CD4-positive, alpha-beta memory T cell (primary cell): ENCODE results near the gene ARX. TPM values are rescaled to one million over a fixed set of nuclear protein-coding genes. Genes with fewer than 3 reads are reported as not detected.

ENCODE experiments used
- CTCF ChIA-PET: fragments of 350-600 bp; sonication (Branson Sonifier 250); formaldehyde crosslinking; loops from one replicate; lab custom pipeline; 2021; ENCODE audit warnings: inconsistent platforms; ENCODE audit not compliant: partially characterized antibody; lab: Charles Lee
- POLR2A ChIA-PET: fragments of 350-600 bp; sonication (Branson Sonifier 250); formaldehyde crosslinking; loops from one replicate; lab custom pipeline; 2021; ENCODE audit not compliant: partially characterized antibody; lab: Charles Lee
- DNase-seq, 5 donors: peaks; one replicate each; pipeline versions ENCODE4 v3.0.0 to v3.0.0-alpha.2; 2020 to 2022; ENCODE audit warnings: mixed read lengths in 1 of 5
- H3K27ac ChIP-seq: one replicate; pipeline ENCODE4 v1.7.0; 2013; ENCODE audit warnings: low read depth, low read length
- H3K27me3 ChIP-seq: 2 replicates; pipeline ENCODE4 v1.7.0; 2013; ENCODE audit warnings: mild to moderate bottlenecking, low read length, moderate library complexity; ENCODE audit not compliant: insufficient read depth
- H3K36me3 ChIP-seq: 2 replicates; pipeline ENCODE4 v1.7.0; 2013; ENCODE audit warnings: mild to moderate bottlenecking, low read length, moderate library complexity; ENCODE audit not compliant: insufficient read depth
- H3K4me1 ChIP-seq: 2 replicates; pipeline ENCODE4 v1.7.0; 2013; ENCODE audit warnings: mild to moderate bottlenecking, low read length, moderate library complexity; ENCODE audit not compliant: insufficient read depth
- H3K4me3 ChIP-seq, 2 donors: one replicate each; pipeline ENCODE4 v1.7.0; 2013; ENCODE audit warnings: low read length in 2 of 2, mild to moderate bottlenecking in 1 of 2
- H3K9me3 ChIP-seq, 2 donors: one replicate each; pipeline ENCODE4 v1.7.0; 2013; ENCODE audit warnings: low read length in 2 of 2, control low read depth in 1 of 2; ENCODE audit not compliant: control insufficient read depth in 1 of 2
- H3K27ac Mint-ChIP-seq, 7 donors: one replicate each; pipeline ENCODE4 v1.8.0; 2020 to 2021; ENCODE audit warnings: mixed read lengths in 7 of 7, mild to moderate bottlenecking in 6 of 7, inconsistent platforms in 3 of 7, moderate library complexity in 3 of 7
- H3K27me3 Mint-ChIP-seq, 2 donors: one replicate each; pipeline ENCODE4 v1.8.0; 2020 to 2021; ENCODE audit warnings: mixed read lengths in 2 of 2
- H3K36me3 Mint-ChIP-seq, 2 donors: one replicate each; pipeline ENCODE4 v1.8.0; 2020 to 2021; ENCODE audit warnings: mixed read lengths in 2 of 2, inconsistent platforms in 1 of 2, mild to moderate bottlenecking in 1 of 2
- H3K4me1 Mint-ChIP-seq, 4 donors: one replicate each; pipeline ENCODE4 v1.8.0; 2020 to 2021; ENCODE audit warnings: mixed read lengths in 4 of 4, mild to moderate bottlenecking in 1 of 4
- H3K4me3 Mint-ChIP-seq, 8 donors: one replicate each; pipeline ENCODE4 v1.8.0; 2020 to 2021; ENCODE audit warnings: mixed read lengths in 8 of 8, mild to moderate bottlenecking in 7 of 8, moderate library complexity in 6 of 8, inconsistent platforms in 3 of 8
- H3K9me3 Mint-ChIP-seq, 8 donors: one replicate each; pipeline ENCODE4 v1.8.0; 2020 to 2021; ENCODE audit warnings: mixed read lengths in 8 of 8, mild to moderate bottlenecking in 5 of 8, inconsistent platforms in 3 of 8, moderate library complexity in 1 of 8
- intact Hi-C: fragments of 100-400 bp; cut with micrococcal nuclease; formaldehyde crosslinking; loops from one replicate; pipeline ENCODE4 v1.15.1; 2023
- polyA plus RNA-seq, 2 donors: library from polyadenylated mRNA; unstranded; fragments of 300-500 nt; fragmentation: Illumina TruSeq; gene quantifications; one replicate each; pipeline ENCODE4 v1.2.3, GENCODE V29; 2021
- total RNA-seq, 2 experiments: library from RNA; stranded (reverse); gene quantifications; one replicate each; pipeline ENCODE4 v1.2.3, GENCODE V29; 2021

Gene ARX
- total and polyA plus RNA-seq, 4 experiments from 2014 or later: not detected

- no peak for DNase-seq
- no peaks in the 10 kb centered on the region for H3K4me1 Mint-ChIP-seq
- H3K9me3 Mint-ChIP-seq: no peaks in the 10 kb centered on the region
- H3K9me3 ChIP-seq: no peaks in the 10 kb centered on the region
- H3K4me1 ChIP-seq: no peaks in the 10 kb centered on the region
- POLR2A ChIA-PET: no interaction called here
- H3K4me3 Mint-ChIP-seq: no peak overlapping the region
- intact Hi-C loops: no loop called here
- no peak overlapping the region for H3K4me3 ChIP-seq
- H3K27ac Mint-ChIP-seq: no peak overlapping the region
- no peaks in the 10 kb centered on the region for H3K36me3 ChIP-seq
- no peaks in the 10 kb centered on the region for H3K36me3 Mint-ChIP-seq
- H3K27me3 ChIP-seq: no peaks in the 10 kb centered on the region
- no peaks in the 10 kb centered on the region for H3K27me3 Mint-ChIP-seq
- CTCF ChIA-PET: no interaction called here
- no peak overlapping the region for H3K27ac ChIP-seq
These were observed 58.9 kb downstream of the ARX start for GRCh38 chrX:24956828-24957227.

- Mint-ChIP-seq H3K27me3 (no peaks in the 10 kb centered on the region), H3K4me1 (no peaks in the 10 kb centered on the region), H3K9me3 (no peaks in the 10 kb centered on the region), H3K27ac (no peak overlapping the region), H3K36me3 (no peaks in the 10 kb centered on the region), H3K4me3 (no peak overlapping the region)
- no peaks in the 10 kb centered on the region for H3K36me3 ChIP-seq
- H3K4me1 ChIP-seq: no peaks in the 10 kb centered on the region
- CTCF ChIA-PET: no interaction called here
- H3K4me3 ChIP-seq: no peak overlapping the region
- POLR2A ChIA-PET: no interaction called here
- no peak overlapping the region for H3K27ac ChIP-seq
- intact Hi-C loops: no loop called here
- H3K27me3 ChIP-seq: no peaks in the 10 kb centered on the region
- no peak for DNase-seq
- H3K9me3 ChIP-seq: no peaks in the 10 kb centered on the region
These were observed 60.3 kb downstream of the ARX start for GRCh38 chrX:24955372-24955930.

GRCh38 chrX:24954732-24955131, 61.0 kb downstream of the ARX start:
- DNase-seq: no peak
- Histone ChIP-seq H3K4me1 (no peaks in the 10 kb centered on the region), H3K27ac (no peak overlapping the region), H3K9me3 (no peaks in the 10 kb centered on the region), H3K4me3 (no peak overlapping the region), H3K27me3 (no peaks in the 10 kb centered on the region), H3K36me3 (no peaks in the 10 kb centered on the region)
- ChIA-PET CTCF (no interaction called here), POLR2A (no interaction called here)
- Mint-ChIP-seq H3K36me3 (no peaks in the 10 kb centered on the region), H3K27ac (no peak overlapping the region), H3K4me3 (no peak overlapping the region), H3K27me3 (no peaks in the 10 kb centered on the region), H3K4me1 (no peaks in the 10 kb centered on the region), H3K9me3 (no peaks in the 10 kb centered on the region)
- intact Hi-C loops: no loop called here
